Measurements from ENCODE around the gene APMAP.

APMAP gene

DNA sequence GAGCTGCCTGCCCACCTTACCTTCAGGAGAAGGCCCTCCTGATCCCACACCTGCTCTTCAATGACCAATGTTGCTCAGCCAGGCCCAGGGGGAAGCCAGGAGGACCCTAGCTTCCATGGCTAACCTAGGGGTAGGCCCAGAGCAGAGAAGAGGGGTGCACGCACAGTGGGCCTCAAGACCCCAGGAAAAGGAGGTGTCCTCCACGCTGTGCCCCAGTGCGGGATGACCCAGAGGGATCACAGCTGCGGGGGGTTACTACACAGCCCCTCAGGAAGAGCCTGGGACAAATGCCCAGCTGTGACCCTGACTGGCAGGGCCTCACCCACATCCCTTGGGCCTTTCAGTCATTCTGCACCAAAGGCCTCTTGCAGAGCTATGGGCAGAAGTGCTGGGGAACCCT, 31.6 kb upstream of the APMAP start:
- DNase-seq = no peak

DNA sequence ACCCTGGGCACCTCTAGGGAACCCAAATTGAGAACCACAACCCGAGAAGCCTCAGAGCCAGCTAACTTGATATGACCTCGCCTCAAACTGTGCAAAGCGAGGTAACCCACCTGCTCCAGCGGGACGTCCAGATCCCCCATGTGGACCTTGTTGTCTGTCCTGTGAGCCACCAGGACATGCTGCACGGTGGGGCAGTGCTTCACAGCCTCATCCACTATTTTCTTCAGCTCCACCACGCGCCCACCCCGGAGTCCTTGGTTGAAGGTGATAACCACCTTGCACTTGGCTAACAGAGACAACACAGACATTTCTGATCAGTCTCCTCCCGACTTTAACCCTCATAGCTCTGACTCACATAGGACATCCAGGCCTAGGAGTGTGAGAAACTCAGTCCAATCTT, 30.8 kb upstream of the APMAP start:
- DNase-seq = no peak

GRCh38 chr20:25022680-25023079, 30.1 kb upstream of the APMAP start:
- no peak for DNase-seq

DNA sequence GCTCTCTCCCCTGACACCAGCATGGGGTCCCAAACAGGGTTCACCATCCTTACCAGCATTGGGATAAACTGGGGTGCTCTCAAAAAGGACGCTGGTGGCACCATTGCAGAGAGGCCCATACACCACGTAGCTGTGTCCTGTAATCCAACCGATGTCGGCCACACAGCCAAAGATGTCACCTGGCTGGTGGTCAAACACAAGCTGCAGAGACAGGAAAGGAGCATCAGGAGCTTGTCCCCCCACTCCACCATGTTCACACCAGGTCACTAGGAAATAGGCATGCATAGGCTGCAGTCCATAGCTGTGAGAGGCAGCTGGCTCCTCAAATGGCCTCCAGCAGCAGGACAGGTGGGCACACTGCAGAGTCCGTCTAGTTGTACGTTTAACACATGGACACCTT, 28.8 kb upstream of the APMAP start:
- no peak for DNase-seq

- no peak for DNase-seq
Measured at GRCh38 chr20:25020901-25021301, 28.4 kb upstream of the APMAP start.

GRCh38 chr20:25020345-25020744, 27.8 kb upstream of the APMAP start:
- no peak for DNase-seq

GRCh38 chr20:25019381-25020155, 27.0 kb upstream of the APMAP start:
- no peak for DNase-seq

- no peak for DNase-seq
Measured at GRCh38 chr20:25018841-25019240, 26.3 kb upstream of the APMAP start.

GRCh38 chr20:25018425-25018824, 25.9 kb upstream of the APMAP start:
- no peak for DNase-seq

DNA sequence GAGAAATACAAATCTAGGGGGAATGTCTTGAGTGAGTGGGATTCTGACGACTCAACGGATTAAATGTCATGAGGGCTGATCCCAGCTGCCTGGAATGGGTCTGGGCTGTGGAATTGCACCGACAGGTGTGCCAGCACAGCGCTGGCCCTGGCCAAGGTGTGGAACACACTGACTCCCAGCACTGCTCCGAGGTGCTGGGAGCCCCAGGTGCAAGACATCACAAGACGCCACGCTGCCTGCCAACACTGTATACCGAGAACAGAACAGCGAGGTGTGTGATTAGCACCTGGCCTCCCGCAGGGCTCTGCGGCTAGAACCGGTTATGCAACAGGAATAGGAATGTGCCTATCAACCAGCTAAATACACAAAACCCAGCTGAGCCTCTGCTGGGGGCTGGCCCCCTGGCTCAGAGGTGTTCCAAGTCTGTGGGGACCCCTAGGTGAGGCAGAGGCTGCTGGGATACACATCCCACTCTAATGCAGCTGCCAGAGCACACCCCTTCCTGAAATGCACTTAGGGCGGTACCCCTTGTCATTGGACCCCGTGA, 24.8 kb upstream of the APMAP start:
- no peak for DNase-seq

DNA sequence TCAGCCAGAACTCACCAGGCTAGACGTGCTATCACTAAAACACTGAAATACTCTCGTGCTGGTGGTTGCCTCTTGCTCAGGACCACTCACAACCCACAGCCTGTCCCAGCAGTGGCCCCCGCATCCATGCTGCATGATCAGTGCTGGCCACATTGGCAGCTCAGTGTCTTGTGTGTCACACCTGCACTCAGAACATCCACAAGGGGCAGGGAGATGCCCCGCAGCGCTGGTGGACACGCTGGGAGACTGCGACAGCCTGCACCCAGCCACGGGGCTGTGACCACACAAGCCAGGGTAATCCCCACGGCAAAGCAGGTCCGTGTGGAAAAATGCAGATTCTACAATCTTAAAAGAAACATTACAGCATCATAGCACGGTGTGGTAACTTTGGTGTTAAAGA, 23.9 kb upstream of the APMAP start:
- DNase-seq = no peak

GRCh38 chr20:25015986-25016385, 23.4 kb upstream of the APMAP start:
- DNase-seq = no peak

DNA sequence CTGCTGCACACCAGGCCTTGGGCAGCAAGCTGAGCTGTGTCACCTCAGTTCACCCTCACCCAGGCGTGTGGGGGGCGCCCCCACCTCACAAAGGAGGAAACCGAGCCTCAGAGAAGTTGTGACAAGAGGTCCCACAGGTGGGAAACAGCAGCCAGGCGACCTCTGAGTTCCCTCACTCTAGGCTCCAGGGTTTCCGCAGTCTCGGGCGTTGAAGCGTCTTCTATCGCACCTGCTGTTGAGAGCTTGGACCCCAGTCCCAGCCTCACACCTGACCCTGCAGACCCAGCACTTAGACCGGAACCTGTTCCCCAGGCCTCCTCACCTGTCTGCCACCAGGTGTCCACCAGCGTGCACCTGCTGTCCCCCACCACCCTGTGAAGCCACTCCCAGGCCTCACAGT, 22.3 kb upstream of the APMAP start:
- DNase-seq = no peak

DNA sequence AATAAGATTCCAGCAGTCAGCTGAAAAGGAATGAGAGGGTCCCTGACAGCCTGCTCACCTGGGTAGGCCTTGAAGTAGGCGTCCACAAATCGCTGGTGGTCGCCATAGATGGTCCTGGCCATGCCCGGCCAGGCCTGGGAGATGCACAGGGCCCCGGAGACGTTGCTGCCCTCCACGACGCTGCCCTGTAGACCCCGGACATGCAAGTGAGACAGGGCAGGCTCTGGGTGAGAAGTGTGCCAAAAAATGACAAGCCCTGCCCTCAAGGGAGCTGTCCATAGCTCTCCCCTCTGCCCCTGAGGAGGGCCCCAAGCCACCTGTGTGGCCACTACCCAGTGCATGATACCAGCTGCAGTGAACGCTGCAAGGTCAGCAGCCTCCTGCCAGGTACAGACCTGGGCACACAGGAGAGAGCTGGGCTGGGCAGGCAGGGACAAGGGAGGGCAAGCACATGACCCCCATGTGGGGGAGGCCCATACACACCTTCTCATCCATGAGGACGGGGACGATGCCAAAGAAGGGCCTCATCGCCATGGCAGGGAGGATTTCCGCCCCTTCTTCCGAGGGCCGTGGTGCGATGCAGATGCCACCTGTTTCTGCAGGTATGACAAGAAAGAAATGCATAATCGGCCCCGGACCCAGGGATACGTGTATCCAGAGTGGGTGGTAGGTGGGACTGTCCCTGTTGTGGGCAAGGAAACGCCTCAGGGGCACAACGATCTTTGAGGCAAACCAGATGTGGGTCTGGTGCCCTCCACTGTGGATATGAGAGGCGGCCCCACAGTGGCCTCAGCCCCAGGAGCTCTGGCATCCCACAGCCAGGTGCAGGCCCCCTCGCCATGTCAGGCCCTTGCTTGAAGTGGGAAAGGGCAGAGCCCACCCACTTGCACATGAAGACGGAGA, 21.2 kb upstream of the APMAP start:
- DNase-seq = no peak

DNA sequence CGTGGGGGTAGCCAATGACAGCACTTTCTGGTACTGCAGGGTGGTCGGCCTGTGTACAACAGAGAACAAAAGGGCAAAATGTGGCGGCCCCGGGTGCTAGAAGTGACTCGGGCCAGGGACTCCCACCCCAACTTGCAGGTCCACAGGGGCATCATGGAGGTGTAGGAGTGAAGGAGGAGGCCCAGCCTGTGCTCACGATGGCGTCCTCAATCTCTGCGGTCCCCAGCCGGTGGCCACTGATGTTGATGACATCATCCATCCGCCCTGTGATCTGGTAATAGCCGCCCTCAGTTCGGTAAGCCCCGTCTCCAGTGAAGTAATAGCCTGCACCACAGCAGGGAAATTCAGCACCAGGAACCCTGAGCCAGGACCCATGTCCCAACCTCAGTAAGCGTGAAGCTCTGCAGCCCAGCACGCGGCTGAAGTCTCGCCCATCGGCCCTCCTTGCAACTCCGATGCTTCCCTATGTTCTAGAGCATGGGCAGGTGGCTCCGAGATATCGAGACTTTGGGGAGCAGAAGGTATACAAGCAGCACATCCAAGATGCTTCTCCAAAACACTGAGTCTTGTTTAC, 20.2 kb upstream of the APMAP start:
- DNase-seq = no peak

DNA sequence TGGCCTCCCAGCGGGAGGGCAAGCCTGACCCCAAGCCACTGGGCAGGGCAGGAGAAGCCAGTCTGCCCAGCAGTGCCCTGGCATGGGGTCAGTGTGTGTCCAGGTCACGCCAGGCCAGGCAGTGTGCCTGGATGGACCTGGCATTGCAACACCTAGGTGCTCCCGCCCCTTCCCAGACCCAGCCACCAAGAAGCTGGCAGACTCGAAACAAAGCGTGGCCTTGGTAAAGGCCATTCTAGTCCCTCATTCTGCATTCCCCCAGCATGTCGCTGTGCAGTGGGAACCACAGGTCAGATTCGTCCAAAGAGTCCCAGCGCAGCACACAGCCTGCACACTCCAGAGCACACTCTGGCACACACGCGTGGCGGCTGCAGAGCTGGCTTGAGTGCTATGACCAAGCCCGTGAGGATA, 19.3 kb upstream of the APMAP start:
- DNase-seq = no peak

DNA sequence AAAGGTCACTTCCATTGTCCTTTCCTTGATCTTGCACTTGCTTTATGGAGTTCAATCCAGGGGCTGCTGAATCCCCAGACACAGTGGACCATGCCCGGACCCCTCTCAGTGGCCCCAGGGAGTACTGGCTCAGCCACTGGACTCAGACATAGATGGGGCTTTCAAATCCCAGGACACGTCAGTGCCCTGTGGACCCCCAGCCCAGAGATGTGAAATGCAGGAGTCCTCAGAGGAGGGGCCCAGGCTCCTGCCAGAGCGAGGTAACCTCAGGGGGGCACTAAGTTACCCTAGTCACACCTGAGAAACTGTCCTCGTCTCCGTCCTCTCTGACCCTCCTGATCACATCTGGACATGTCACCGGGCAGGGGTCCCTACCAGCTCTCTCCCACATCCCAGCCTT, 18.7 kb upstream of the APMAP start:
- no peak for DNase-seq

DNA sequence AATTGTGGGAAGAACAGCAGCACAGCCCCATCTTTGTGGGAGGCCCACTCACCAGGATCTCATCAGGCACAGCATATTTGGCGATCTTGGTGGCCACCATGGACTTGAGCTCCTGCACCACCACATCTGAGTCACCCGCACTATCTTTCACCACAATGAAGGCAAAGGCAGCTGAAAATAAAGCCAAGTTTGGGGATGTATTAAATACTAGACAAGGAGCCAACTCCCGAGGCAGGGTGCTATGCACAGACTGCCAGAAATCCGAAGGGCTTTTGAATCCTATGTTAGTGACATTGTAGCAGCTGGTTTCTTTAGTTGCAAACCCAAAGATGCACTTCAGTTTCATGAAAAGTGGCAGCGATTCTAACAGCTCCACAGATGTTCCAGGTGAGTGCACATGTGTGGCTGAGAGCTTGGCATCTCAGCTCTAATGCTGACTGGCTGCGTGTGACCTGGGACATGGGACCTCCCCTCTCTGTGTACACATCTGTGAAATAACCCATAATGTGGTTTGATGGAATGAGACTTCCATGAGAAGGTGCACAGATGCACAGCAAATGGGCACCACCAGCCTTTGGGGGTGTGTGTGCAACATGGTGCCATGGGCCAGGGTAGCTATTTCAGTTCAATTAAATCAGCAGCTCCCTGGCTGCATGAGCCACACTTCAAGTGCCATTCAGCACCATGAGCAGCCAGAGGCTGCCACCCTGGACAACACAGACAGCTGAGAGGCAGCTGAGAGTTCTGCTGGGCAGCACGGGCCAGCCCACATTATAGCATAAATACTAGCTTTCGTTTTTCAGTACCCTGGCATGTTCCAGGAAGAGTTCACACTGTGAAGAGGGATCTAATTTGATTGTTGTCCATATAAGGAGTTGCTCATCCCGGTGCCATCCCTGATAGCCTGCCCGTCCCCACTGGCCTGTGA, 16.9 kb upstream of the APMAP start:
- peak in 1 of 2 experiments; percentile 5 for DNase-seq

GRCh38 chr20:25008388-25009217, 16.1 kb upstream of the APMAP start:
- DNase-seq = peak in 1 of 2 experiments; percentile 12

DNA sequence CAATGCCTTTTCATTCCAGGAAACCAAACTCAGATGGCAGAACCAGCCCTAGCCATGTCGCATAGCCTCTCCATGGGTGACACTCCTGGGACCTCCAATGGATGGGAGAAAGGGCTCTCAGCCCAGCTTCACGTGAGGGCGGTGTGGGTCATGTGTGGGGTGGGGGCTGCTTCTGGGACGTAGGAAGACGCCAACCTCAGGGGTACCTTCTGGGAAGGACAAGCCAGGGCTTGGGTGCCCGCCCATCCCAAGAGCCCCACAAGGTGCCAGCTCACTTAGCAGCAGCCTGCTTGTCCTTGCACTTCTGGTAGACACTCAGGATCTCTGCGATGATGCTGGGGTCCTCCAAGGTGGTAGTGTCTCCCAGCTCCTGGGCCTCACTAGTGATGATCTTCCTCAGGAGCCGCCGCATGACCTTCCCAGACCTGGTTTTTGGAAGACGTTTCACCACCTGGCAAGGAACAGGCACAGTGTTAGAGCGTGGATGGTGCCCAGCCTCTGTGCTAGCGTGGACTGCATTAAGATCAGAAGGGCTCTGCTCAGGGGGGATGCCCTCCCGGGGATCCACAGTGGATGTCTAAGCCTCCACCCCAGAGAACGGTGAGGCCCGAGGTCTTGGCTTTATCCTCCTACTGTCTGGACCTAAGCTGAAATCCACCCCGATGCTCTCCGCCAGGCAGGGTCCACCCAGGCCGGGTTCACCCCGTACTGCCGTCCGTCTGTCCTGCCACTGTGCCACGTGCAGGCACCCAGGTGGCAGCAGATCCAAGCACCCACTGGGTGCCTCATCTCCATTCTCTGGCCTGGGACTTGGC, 15.1 kb upstream of the APMAP start:
- DNase-seq = no peak

All from activated T-cell treated with anti-CD3 and anti-CD28 coated beads, Interleukin-2, amount 50 U/mL, for 48 hours (primary cell).